H1 (cell line): Measurements from ENCODE around the gene ZNF493. TPM values are rescaled to one million over a fixed set of nuclear protein-coding genes. Genes with fewer than 3 reads are reported as not detected.

Experiments used
- CTCF ChIA-PET: fragments of 300-600 bp; sonication (Branson Sonifier 250); formaldehyde crosslinking; loops from one replicate; lab custom pipeline; 2021; ENCODE audit not compliant: partially characterized antibody; lab: Charles Lee
- POLR2A ChIA-PET: fragments of 300-600 bp; sonication (Branson Sonifier 250); formaldehyde crosslinking; loops from one replicate; lab custom pipeline; 2021; ENCODE audit warnings: inconsistent platforms; ENCODE audit not compliant: partially characterized antibody; lab: Charles Lee
- DNase-seq, 2 experiments: peaks; one replicate each; pipeline versions ENCODE4 v3.0.0 to v3.0.0-alpha.2; 2010 to 2022; ENCODE audit warnings: low spot score in 2 of 2, low read depth in 1 of 2, mixed read lengths in 1 of 2
- FAIRE-seq: peaks from 2 replicates; lab custom pipeline; 2011; peaks lifted over from hg19 to GRCh38; lab: Jason Lieb, UNC
- H2AFZ ChIP-seq: 2 replicates; pipeline ENCODE4 v1.8.1; 2012; ENCODE audit warnings: low read length, inconsistent platforms
- H2AK5ac ChIP-seq: 2 replicates; pipeline ENCODE4 v1.6.1; 2013; ENCODE audit warnings: low read depth, low read length
- H2BK120ac ChIP-seq: replicated peaks from 2 replicates; pipeline ENCODE3; 2013; ENCODE audit warnings: low read depth, low read length, inconsistent platforms
- H2BK12ac ChIP-seq: 2 replicates; pipeline ENCODE4 v1.6.1; 2013; ENCODE audit warnings: low read depth, low read length
- H2BK15ac ChIP-seq: 2 replicates; pipeline ENCODE4 v1.6.1; 2013; ENCODE audit warnings: low read length
- H2BK20ac ChIP-seq: 2 replicates; pipeline ENCODE4 v1.6.1; 2013; ENCODE audit warnings: low read length
- H2BK5ac ChIP-seq: 2 replicates; pipeline ENCODE4 v1.6.1; 2013; ENCODE audit warnings: low read depth, low read length
- H3K14ac ChIP-seq: 2 replicates; pipeline ENCODE4 v1.6.1; 2013; ENCODE audit warnings: inconsistent platforms; ENCODE audit not compliant: insufficient read length
- H3K18ac ChIP-seq: 2 replicates; pipeline ENCODE4 v1.6.1; 2013; ENCODE audit warnings: low read length; ENCODE audit errors: extremely low read depth
- H3K23ac ChIP-seq: 2 replicates; pipeline ENCODE4 v1.6.1; 2013; ENCODE audit warnings: inconsistent platforms; ENCODE audit not compliant: insufficient read length
- H3K23me2 ChIP-seq: 2 replicates; pipeline ENCODE4 v1.6.1; 2013; ENCODE audit warnings: low read depth, low read length
- H3K27ac ChIP-seq: 2 replicates; pipeline ENCODE4 v1.6.1; 2011; ENCODE audit warnings: low read depth, low read length, inconsistent platforms
- H3K27me3 ChIP-seq, 4 experiments: replicated peaks in 1 of 4; 1 replicate in 1 of 4; 2 replicates in 3 of 4; pipeline versions ENCODE4 v1.6.1 to v1.8.1; 2011 to 2013; ENCODE audit warnings: low read length in 3 of 4, mild to moderate bottlenecking in 3 of 4, inconsistent platforms in 2 of 4, mixed read lengths in 2 of 4, moderate library complexity in 1 of 4; ENCODE audit not compliant: control insufficient read depth in 3 of 4, insufficient read depth in 3 of 4; ENCODE audit errors: extremely low read depth in 1 of 4
- H3K36me3 ChIP-seq, 4 experiments: 2 replicates each; pipeline versions ENCODE4 v1.6.1 to v1.8.1; 2011 to 2013; ENCODE audit warnings: mild to moderate bottlenecking in 4 of 4, low read length in 3 of 4, moderate library complexity in 2 of 4, control low read depth in 1 of 4, inconsistent platforms in 1 of 4; ENCODE audit not compliant: insufficient read depth in 4 of 4, control insufficient read depth in 2 of 4
- H3K4ac ChIP-seq: replicated peaks from 2 replicates; pipeline ENCODE3; 2013; ENCODE audit warnings: low read length, low read depth, mixed read lengths, inconsistent platforms; ENCODE audit not compliant: insufficient read length
- H3K4me1 ChIP-seq, 4 experiments: replicated peaks in 1 of 4; 1 replicate in 1 of 4; 2 replicates in 3 of 4; pipeline versions ENCODE4 v1.6.1 to v1.8.1; 2011 to 2013; ENCODE audit warnings: low read length in 3 of 4, inconsistent platforms in 2 of 4, mixed read lengths in 1 of 4; ENCODE audit not compliant: insufficient read depth in 4 of 4, control insufficient read depth in 3 of 4
- H3K4me2 ChIP-seq, 2 experiments: 2 replicates each; pipeline versions ENCODE4 v1.6.1 to v1.8.1; 2011 to 2013; ENCODE audit warnings: low read depth in 2 of 2, low read length in 2 of 2, control low read depth in 1 of 2, inconsistent platforms in 1 of 2, mild to moderate bottlenecking in 1 of 2; ENCODE audit not compliant: insufficient read depth in 1 of 2
- H3K4me3 ChIP-seq, 4 experiments: fragments of 200-600, 300-600 bp in 1 of 4; sonication (generic), shearing (Covaris generic), sonication (Bioruptor Twin) in 1 of 4; 2 replicates each; pipeline versions ENCODE4 v1.5.1 to v1.8.1; 2011 to 2016; ENCODE audit warnings: low read length in 4 of 4, low read depth in 3 of 4, control low read depth in 2 of 4, inconsistent platforms in 2 of 4, mild to moderate bottlenecking in 2 of 4, mixed read lengths in 1 of 4, moderate library complexity in 1 of 4; ENCODE audit not compliant: insufficient read depth in 2 of 4; ENCODE audit errors: extremely low read depth in 1 of 4
- H3K56ac ChIP-seq: replicated peaks from 2 replicates; pipeline ENCODE3; 2013; ENCODE audit warnings: low read depth, mild to moderate bottlenecking, mixed read lengths, low read length, inconsistent platforms; ENCODE audit not compliant: insufficient read length
- H3K79me1 ChIP-seq: 2 replicates; pipeline ENCODE4 v1.6.1; 2013; ENCODE audit warnings: low read depth, low read length, control low read depth
- H3K79me2 ChIP-seq, 2 experiments: 2 replicates each; pipeline versions ENCODE4 v1.6.1 to v1.8.1; 2012 to 2013; ENCODE audit warnings: low read length in 2 of 2, mild to moderate bottlenecking in 2 of 2, inconsistent platforms in 1 of 2; ENCODE audit not compliant: insufficient read depth in 2 of 2, control insufficient read depth in 1 of 2
- H3K9ac ChIP-seq, 4 experiments: replicated peaks in 1 of 4; 1 replicate in 1 of 4; 2 replicates in 3 of 4; pipeline versions ENCODE4 v1.6.1 to v1.8.1; 2011 to 2013; ENCODE audit warnings: low read depth in 3 of 4, low read length in 3 of 4, control low read depth in 2 of 4, mild to moderate bottlenecking in 2 of 4, moderate library complexity in 2 of 4, inconsistent platforms in 1 of 4; ENCODE audit errors: extremely low read depth in 1 of 4
- H3K9me3 ChIP-seq, 2 experiments: 2 replicates each; pipeline versions ENCODE4 v1.6.1 to v1.8.1; 2012 to 2013; ENCODE audit warnings: mild to moderate bottlenecking in 2 of 2, moderate library complexity in 2 of 2, control low read depth in 1 of 2, inconsistent platforms in 1 of 2, low read depth in 1 of 2, low read length in 1 of 2, mixed read lengths in 1 of 2; ENCODE audit not compliant: insufficient read depth in 2 of 2
- H4K20me1 ChIP-seq, 2 experiments: replicated peaks in 1 of 2; 2 replicates each; pipeline versions ENCODE3 to v1.8.1; 2011 to 2013; ENCODE audit warnings: inconsistent platforms in 2 of 2, low read length in 2 of 2, mild to moderate bottlenecking in 1 of 2; ENCODE audit not compliant: insufficient read depth in 2 of 2, control insufficient read depth in 1 of 2
- H4K5ac ChIP-seq: 2 replicates; pipeline ENCODE4 v1.6.1; 2013; ENCODE audit warnings: low read length, low read depth, mixed read lengths, inconsistent platforms; ENCODE audit not compliant: insufficient read length
- H4K8ac ChIP-seq: 2 replicates; pipeline ENCODE4 v1.8.0; 2013; ENCODE audit warnings: mild to moderate bottlenecking, moderate library complexity, low read length, inconsistent platforms; ENCODE audit not compliant: insufficient read depth; ENCODE audit errors: extremely low read depth
- H4K91ac ChIP-seq: replicated peaks from 2 replicates; pipeline ENCODE3; 2013; ENCODE audit warnings: low read length, mixed read lengths, inconsistent platforms; ENCODE audit not compliant: insufficient read length
- ASH2L ChIP-seq: fragments of 200-600, 300-600 bp; sonication (generic); IDR thresholded peaks from one replicate; pipeline ENCODE4 v1.7.1; 2017; ENCODE audit warnings: low read length
- BACH1 ChIP-seq: IDR thresholded peaks from 2 replicates; pipeline ENCODE4 v1.6.1; 2012; ENCODE audit warnings: low read length, improper control_type of control experiment
- EP300 ChIP-seq, 2 experiments: IDR thresholded peaks; 1 replicate in 1 of 2; 2 replicates in 1 of 2; pipeline ENCODE4 v1.6.1; 2011 to 2012; ENCODE audit warnings: low read depth in 2 of 2, low read length in 2 of 2, mild to moderate bottlenecking in 2 of 2, borderline replicate concordance in 1 of 2, inconsistent platforms in 1 of 2, moderate library complexity in 1 of 2
- HDAC6 ChIP-seq: IDR thresholded peaks from one replicate; pipeline ENCODE4 v1.7.1; 2012; ENCODE audit warnings: low read depth, mild to moderate bottlenecking, inconsistent platforms, low read length, moderate library complexity
- JUND ChIP-seq: IDR thresholded peaks from 2 replicates; pipeline ENCODE4 v1.6.1; 2011; ENCODE audit warnings: mild to moderate bottlenecking, improper control_type of control experiment, low read length
- POU5F1 ChIP-seq: IDR thresholded peaks from 2 replicates; pipeline ENCODE4 v1.6.1; 2011; ENCODE audit warnings: low read depth, mild to moderate bottlenecking, low read length, moderate library complexity
- SIX5 ChIP-seq: IDR thresholded peaks from 2 replicates; pipeline ENCODE4 v1.6.1; 2011; ENCODE audit warnings: mild to moderate bottlenecking, low read depth, low read length
- TBP ChIP-seq: IDR thresholded peaks from 2 replicates; pipeline ENCODE4 v1.6.1; 2011; ENCODE audit warnings: low read depth, low read length, improper control_type of control experiment
- polyA plus RNA-seq, 7 experiments: library from polyadenylated mRNA; depleted of rRNA in 3 of 7; stranded (reverse) in 5 of 7; unstranded in 2 of 7; fragments of >200 nt in 5 of 7; fragments of 200-250 nt in 2 of 7; gene quantifications; 1 replicate in 5 of 7; 2 replicates in 1 of 7; 4 replicates in 1 of 7; pipeline versions ENCODE4 v1.2.1 to v1.2.3, GENCODE V29; 2011 to 2013; ENCODE audit warnings: missing spikeins in 2 of 7, mixed read lengths in 2 of 7
- total RNA-seq: library from RNA; stranded (reverse); fragmentation: NEBNext Ultra II Directional; extraction: Animal tissue kit (Norgen Biotek cat#: 25700); gene quantifications from 2 replicates; pipeline ENCODE4 v1.2.1, GENCODE V29; 2021

Gene ZNF493
- total and polyA plus RNA-seq, 2 of the 8 experiments (the other 6 are each of a cell fraction or from before 2014, with no cell fraction given): 9.0 to 32.2 TPM

- no peak overlapping the region for H4K91ac ChIP-seq
- no peak overlapping the region for H3K9ac ChIP-seq
- no peak overlapping the region for H4K5ac ChIP-seq
- H3K14ac ChIP-seq: no peak overlapping the region
- no peak overlapping the region for H3K56ac ChIP-seq
- no peak overlapping the region for H3K18ac ChIP-seq
- no peaks in the 10 kb centered on the region for H3K4me1 ChIP-seq
- CTCF ChIA-PET: no interaction called here
- no peak overlapping the region for H2AFZ ChIP-seq
- H3K79me1 ChIP-seq: no peaks in the 10 kb centered on the region
- H2BK5ac ChIP-seq: no peak overlapping the region
- POLR2A ChIA-PET: no interaction called here
- no peak overlapping the region for H3K4ac ChIP-seq
- no peak overlapping the region for H3K23ac ChIP-seq
- H3K79me2 ChIP-seq: no peaks in the 10 kb centered on the region
- no peaks in the 10 kb centered on the region for H3K23me2 ChIP-seq
- H3K4me3 ChIP-seq: no peak overlapping the region
- peaks cover 0 to 61% (median 17%) of the 10 kb centered on the region in 4 experiments; a peak in 5 of 8 replicates for H3K36me3 ChIP-seq
- no peak overlapping the region for H2BK15ac ChIP-seq
- H3K4me2 ChIP-seq: no peak overlapping the region
- H3K27ac ChIP-seq: no peak overlapping the region
- no peak overlapping the region for H2BK120ac ChIP-seq
- FAIRE-seq: no peak
- TF ChIP-seq ASH2L: no peak
- no peak for TF ChIP-seq BACH1
- no peak for TF ChIP-seq SIX5
- TF ChIP-seq HDAC6: no peak
- no peak for TF ChIP-seq TBP
- no peak for TF ChIP-seq EP300 (IDR thresholded peaks at IDR 0.05; ENCODE audit: borderline replicate concordance in 1 of 2, low read depth in 2 of 2, low read length in 2 of 2)
- no peak for TF ChIP-seq POU5F1
- TF ChIP-seq JUND: no peak
- peaks cover 52 to 65% of the 10 kb centered on the region in 2 experiments for H3K9me3 ChIP-seq
- H2BK12ac ChIP-seq: no peak overlapping the region
- no peak overlapping the region for H2BK20ac ChIP-seq
- no peak overlapping the region for H2AK5ac ChIP-seq
- no peak for DNase-seq
- H3K27me3 ChIP-seq: no peaks in the 10 kb centered on the region
- H4K8ac ChIP-seq: no peak overlapping the region
- no peaks in the 10 kb centered on the region for H4K20me1 ChIP-seq
Measured at GRCh38 chr19:21422244-21422643, 25.3 kb downstream of the ZNF493 start.
